Activated CD4-positive, alpha-beta T cell treated with anti-CD3 and anti-CD28 coated beads, Interleukin-2, Interleukin-6, amounts not matched to agents 100 ng/mL and 50 ng/mL, durations not matched to agents 16 hours and 8 hours (primary cell): ENCODE results near the gene NCOA5.
A peak's percentile ranks its signal among the peaks of the same experiment; 100 is the strongest.

ENCODE experiments used
- DNase-seq: peaks from one replicate; pipeline ENCODE4 v3.0.0-alpha.2; 2020

NCOA5 gene

GRCh38 chr20:46058599-46059281 lies 31.0 kb downstream of the NCOA5 start:
- no peak for DNase-seq

- DNase-seq = peak; percentile 18
Observed at GRCh38 chr20:46057856-46058598, 31.7 kb downstream of the NCOA5 start.

GRCh38 chr20:46056970-46057855 lies 32.5 kb downstream of the NCOA5 start:
- no peak for DNase-seq

- no peak for DNase-seq
Observed at GRCh38 chr20:46056027-46056833, 33.5 kb downstream of the NCOA5 start.

- DNase-seq = no peak
Observed at GRCh38 chr20:46055269-46055668, 34.5 kb downstream of the NCOA5 start.

- DNase-seq = no peak
Observed at GRCh38 chr20:46054606-46055005, 35.2 kb downstream of the NCOA5 start.

GRCh38 chr20:46053416-46053815 lies 36.3 kb downstream of the NCOA5 start:
- no peak for DNase-seq

- no peak for DNase-seq
Observed at GRCh38 chr20:46051556-46052308, 38.0 kb downstream of the NCOA5 start.

GRCh38 chr20:46050885-46051284 lies 38.9 kb downstream of the NCOA5 start:
- no peak for DNase-seq

GRCh38 chr20:46050444-46050843 lies 39.3 kb downstream of the NCOA5 start:
- DNase-seq = no peak

GRCh38 chr20:46049815-46050214 lies 39.9 kb downstream of the NCOA5 start:
- no peak for DNase-seq

GRCh38 chr20:46049190-46049589 lies 40.6 kb downstream of the NCOA5 start:
- no peak for DNase-seq

- DNase-seq = no peak
Observed at GRCh38 chr20:46047821-46048220, 41.9 kb downstream of the NCOA5 start.

GRCh38 chr20:46046588-46047310 lies 43.0 kb downstream of the NCOA5 start:
- no peak for DNase-seq

- no peak for DNase-seq
Observed at GRCh38 chr20:46044896-46045295, 44.9 kb downstream of the NCOA5 start.

GRCh38 chr20:46043556-46043955 lies 46.2 kb downstream of the NCOA5 start:
- DNase-seq = no peak

GRCh38 chr20:46040902-46041535 lies 48.7 kb downstream of the NCOA5 start:
- DNase-seq = peak; percentile 51

GRCh38 chr20:46037036-46037435 lies 52.7 kb downstream of the NCOA5 start:
- DNase-seq = no peak

- DNase-seq = no peak
Observed at GRCh38 chr20:46036370-46036769, 53.4 kb downstream of the NCOA5 start.

GRCh38 chr20:46035713-46036112 lies 54.0 kb downstream of the NCOA5 start:
- DNase-seq = no peak

GRCh38 chr20:46035253-46035652 lies 54.5 kb downstream of the NCOA5 start:
- DNase-seq = no peak
